ENCODE measurements around the gene SGK2.
"Not testable (repeated sequence)": the region's sequence is repeated elsewhere in the genome, so short reads cannot be mapped to it uniquely, and the experiment has no call there.

SGK2 gene

GRCh38 chr20:43583133-43583864 lies 24.5 kb downstream of the SGK2 start:
- in situ Hi-C loops (cut with MboI; ENCODE audit: low pct_unique_long_range_greater_than_20kb, low sequenced_read_pairs) = no loop called here
- DNase-seq = no peak

- in situ Hi-C loops (cut with MboI; ENCODE audit: low pct_unique_long_range_greater_than_20kb, low sequenced_read_pairs) = no loop called here
- peak; percentile 58 for DNase-seq
Measured at GRCh38 chr20:43583982-43584432, 25.2 kb downstream of the SGK2 start.

GRCh38 chr20:43584448-43585136 lies 25.8 kb downstream of the SGK2 start:
- in situ Hi-C loops (cut with MboI; ENCODE audit: low pct_unique_long_range_greater_than_20kb, low sequenced_read_pairs) = no loop called here
- no peak for DNase-seq

GRCh38 chr20:43586641-43587040 lies 27.8 kb downstream of the SGK2 start:
- in situ Hi-C loops (cut with MboI; ENCODE audit: low pct_unique_long_range_greater_than_20kb, low sequenced_read_pairs) = no loop called here
- DNase-seq = no peak

- in situ Hi-C loops (cut with MboI; ENCODE audit: low pct_unique_long_range_greater_than_20kb, low sequenced_read_pairs); DNase-seq: not testable (repeated sequence)
Measured at GRCh38 chr20:43588526-43588925, 29.7 kb downstream of the SGK2 start.

- in situ Hi-C loops (cut with MboI; ENCODE audit: low pct_unique_long_range_greater_than_20kb, low sequenced_read_pairs) = no loop called here
- no peak for DNase-seq
Measured at GRCh38 chr20:43590036-43590391, 31.2 kb downstream of the SGK2 start.

GRCh38 chr20:43590392-43591303 lies 31.8 kb downstream of the SGK2 start, which contains the start of gene IFT52:
TSS of gene IFT52 (plus strand) at chr20:43590937. CDS start at chr20:43594699, 3,762 bp downstream.
- peak; percentile 93 for DNase-seq
- in situ Hi-C loops (cut with MboI; ENCODE audit: low pct_unique_long_range_greater_than_20kb, low sequenced_read_pairs) = no loop called here

GRCh38 chr20:43601960-43602359 lies 43.1 kb downstream of the SGK2 start:
- in situ Hi-C loops (cut with MboI; ENCODE audit: low pct_unique_long_range_greater_than_20kb, low sequenced_read_pairs); DNase-seq: not testable (repeated sequence)

- in situ Hi-C loops (cut with MboI; ENCODE audit: low pct_unique_long_range_greater_than_20kb, low sequenced_read_pairs) = no loop called here
- no peak for DNase-seq
Measured at GRCh38 chr20:43603124-43603523, 44.3 kb downstream of the SGK2 start.

GRCh38 chr20:43605715-43606114 lies 46.9 kb downstream of the SGK2 start:
- no peak for DNase-seq
- in situ Hi-C loops (cut with MboI; ENCODE audit: low pct_unique_long_range_greater_than_20kb, low sequenced_read_pairs) = no loop called here

GRCh38 chr20:43607278-43607677 lies 48.5 kb downstream of the SGK2 start:
- DNase-seq; in situ Hi-C loops (cut with MboI; ENCODE audit: low pct_unique_long_range_greater_than_20kb, low sequenced_read_pairs): not testable (repeated sequence)

GRCh38 chr20:43631598-43631997 lies 72.8 kb downstream of the SGK2 start:
- DNase-seq = no peak
- in situ Hi-C loops (cut with MboI; ENCODE audit: low pct_unique_long_range_greater_than_20kb, low sequenced_read_pairs) = no loop called here

Data from KBM-7 (cell line).